Activated CD4-positive, alpha-beta T cell treated with anti-CD3 and anti-CD28 coated beads for 24 hours (primary cell): Measurements from ENCODE around the gene SH2D6.
"Not testable (repeated sequence)": the region's sequence is repeated elsewhere in the genome, so short reads cannot be mapped to it uniquely, and the experiment has no call there.

Source experiments
- DNase-seq, 2 donors: peaks; one replicate each; pipeline ENCODE4 v3.0.0-alpha.2; 2020; ENCODE audit warnings: low read depth in 2 of 2

The SH2D6 gene

GRCh38 chr2:85398426-85399182, 19.9 kb upstream of the SH2D6 start:
- DNase-seq, result no peak

DNA sequence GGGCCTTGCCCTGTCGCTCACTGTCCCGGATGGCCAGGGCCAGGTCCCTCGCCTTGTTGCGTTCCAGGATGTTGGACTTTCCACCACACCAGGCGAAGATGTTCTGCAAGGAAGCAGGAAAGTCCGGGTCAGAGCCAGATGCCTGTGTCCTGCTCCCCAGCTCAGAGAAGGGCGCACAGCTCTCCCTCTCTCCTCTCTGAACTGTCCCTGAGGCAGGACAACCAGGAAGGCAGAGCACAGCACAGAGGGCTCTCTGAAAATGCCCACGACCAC, 19.4 kb upstream of the SH2D6 start:
- no peak for DNase-seq

DNA sequence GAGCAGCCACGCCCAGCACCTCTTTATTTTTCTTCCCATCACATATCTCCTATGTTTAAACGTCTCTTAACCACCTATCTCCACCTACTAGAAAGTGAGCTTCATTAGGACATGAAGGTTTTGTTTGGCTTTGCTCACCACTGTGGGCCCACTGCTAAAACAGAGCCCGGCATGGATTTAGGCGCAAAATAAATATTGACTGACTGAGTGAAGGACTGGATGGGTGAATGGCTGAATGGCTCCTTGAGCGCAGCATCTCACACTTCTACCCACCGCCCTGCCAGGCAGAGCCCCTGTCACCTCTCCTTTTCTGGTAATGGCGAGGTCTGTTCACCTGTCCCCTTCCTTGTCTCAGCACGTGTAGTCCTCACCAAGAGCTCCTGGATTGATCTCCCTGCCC, 18.5 kb upstream of the SH2D6 start:
- DNase-seq, result no peak

DNA sequence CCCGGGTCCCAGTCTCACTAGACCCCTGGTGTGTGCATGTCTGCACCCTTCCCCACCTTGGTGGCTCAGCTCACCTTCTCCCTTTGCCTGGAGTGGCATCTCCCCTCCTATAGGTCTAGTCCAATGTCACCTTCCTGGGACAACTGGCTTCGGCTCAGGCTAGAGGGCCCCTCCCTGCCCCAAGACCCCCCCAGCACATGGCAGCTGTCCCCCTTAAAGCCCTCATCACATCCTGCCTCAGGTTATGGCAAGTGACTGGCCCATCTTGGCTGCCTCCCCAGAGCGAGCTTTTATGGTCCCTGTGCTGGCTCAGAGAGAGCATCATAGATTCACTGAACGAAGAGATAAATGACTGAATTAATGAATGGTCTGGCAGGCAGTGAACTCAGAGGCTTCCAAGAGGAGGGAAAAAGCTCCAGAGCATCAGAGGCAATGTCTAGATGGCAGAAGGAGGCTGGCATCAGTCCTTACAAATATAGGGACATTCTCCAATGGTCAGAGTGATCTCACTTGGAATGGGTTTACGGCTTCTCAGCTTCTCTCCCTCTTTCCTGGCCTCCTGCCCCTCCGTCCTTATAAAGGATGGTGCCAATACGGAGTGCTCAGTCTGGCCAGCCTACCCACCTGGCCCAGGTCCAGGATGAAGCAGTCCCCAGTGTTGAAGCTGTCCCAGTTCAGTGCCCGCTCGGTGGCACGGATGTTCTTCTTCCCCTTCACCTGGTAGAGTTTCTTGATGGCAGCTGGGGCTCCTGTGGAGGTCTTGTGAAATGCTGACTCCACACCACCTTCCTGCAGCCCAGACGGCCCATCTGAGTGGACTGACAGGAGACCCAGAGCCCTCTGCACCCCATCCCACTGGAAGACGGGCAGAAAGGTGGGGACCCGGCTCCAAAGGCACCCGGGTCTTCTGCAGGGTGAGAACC, 17.7 kb upstream of the SH2D6 start:
- no peak for DNase-seq

DNA sequence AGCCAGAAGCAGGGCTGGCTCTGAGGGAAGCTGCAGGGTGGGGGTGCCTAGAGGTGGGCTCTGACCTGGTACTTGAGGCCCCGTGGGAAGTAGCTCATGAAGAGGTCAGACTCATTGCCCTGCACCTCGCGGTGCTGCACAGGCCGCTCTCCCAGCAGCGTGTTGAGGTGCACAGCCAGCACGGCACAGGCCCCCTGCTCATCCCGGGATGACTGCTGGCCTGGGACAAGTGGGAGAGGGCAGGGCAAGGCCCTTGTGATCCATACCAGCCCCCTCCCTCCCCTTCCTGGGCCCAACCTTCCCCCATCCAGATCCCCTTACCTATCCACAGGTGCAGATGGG, 17.1 kb upstream of the SH2D6 start:
- no peak for DNase-seq

DNA sequence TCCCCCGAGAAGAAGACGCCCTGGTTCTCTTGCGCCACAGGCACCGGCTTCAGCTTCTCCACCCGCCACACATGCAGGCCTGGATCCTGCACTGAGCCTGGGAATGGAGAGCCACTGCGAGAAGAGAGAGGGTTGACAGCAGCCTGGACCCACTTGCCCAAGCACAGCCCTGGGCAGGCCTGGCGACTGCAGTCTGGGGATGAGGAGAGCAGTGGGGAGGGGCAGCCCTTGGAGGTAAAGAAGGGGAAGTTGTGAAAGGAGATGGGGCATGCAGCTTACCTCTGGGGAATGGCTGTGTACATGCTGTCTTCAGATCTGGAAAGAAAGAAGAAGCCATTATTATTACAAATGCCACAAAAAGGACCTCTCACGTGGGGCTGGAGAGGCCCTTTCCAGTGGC, 16.7 kb upstream of the SH2D6 start:
- no peak for DNase-seq

DNA sequence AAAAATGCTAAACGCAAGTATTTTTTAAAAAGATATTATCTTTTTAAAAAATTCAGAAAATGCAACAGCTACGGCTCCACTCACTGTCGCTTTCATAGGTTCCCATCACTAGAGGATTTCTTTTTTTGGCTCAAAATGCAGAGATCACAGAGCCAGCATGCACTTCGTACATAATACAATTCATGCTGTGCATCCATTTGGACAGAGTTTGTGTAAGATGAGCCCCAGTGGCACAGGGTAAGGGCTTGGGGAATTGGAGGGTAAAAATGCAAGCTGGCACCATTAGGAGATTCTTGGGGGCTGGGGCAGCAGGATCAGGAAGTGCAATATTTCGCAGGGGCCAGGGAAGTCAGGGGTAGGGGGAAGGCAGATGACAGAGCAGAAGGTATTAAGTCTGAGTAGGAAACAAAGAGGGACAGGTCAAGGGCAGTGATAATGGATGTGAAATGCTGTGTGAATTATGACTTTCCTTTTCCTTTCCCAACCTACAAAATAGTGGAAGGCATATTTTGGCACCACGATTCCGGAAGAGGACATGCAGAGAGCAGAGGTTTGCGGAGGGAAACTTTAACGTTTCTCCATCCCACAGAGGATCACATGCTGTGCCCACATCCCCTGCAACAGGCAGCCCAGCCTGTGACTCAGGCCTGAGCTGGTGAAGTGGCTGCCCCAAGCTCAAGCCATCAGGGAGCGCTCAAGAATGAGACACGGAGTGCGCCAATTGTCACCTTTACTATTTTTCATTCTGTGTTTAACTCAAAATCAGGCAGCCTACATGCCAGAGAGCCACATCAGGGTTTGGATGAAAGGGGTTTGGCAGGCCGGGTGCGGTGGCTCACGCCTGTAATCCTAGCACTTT, 13.1 kb upstream of the SH2D6 start:
- DNase-seq, result peak; percentile 33 to 38

GRCh38 chr2:85409845-85410583, 8.5 kb upstream of the SH2D6 start, which contains the start of gene CAPG:
CAPG (minus strand) TSS chr2:85410366; CDS start chr2:85402145, 8,221 bp downstream.
- DNase-seq, result no peak

- DNase-seq, result no peak
Measured at GRCh38 chr2:85410584-85411404, 7.7 kb upstream of the SH2D6 start.

- no peak for DNase-seq
Measured at GRCh38 chr2:85411405-85411748, 7.1 kb upstream of the SH2D6 start.

- DNase-seq, result no peak
Measured at GRCh38 chr2:85413592-85414420, 4.7 kb upstream of the SH2D6 start.

DNA sequence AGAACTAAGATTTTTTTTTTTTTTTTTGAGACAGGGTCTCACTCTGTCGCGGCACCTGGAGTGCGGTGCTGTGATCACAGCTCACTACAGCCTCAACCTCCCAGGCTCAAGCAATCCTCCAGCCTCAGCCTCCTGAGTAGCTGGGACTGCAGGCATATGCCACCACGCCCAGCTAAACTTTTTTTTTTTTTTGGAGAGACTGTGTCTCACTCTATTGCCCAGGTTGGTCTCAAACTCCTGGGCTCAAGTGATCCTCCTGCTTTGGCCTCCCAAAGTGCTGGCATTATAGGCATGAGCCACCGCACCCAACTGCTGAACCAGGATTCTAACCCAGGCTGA, 4.1 kb upstream of the SH2D6 start:
- DNase-seq, result not testable (repeated sequence)

- no peak for DNase-seq
Measured at GRCh38 chr2:85414761-85415553, 3.6 kb upstream of the SH2D6 start.

DNA sequence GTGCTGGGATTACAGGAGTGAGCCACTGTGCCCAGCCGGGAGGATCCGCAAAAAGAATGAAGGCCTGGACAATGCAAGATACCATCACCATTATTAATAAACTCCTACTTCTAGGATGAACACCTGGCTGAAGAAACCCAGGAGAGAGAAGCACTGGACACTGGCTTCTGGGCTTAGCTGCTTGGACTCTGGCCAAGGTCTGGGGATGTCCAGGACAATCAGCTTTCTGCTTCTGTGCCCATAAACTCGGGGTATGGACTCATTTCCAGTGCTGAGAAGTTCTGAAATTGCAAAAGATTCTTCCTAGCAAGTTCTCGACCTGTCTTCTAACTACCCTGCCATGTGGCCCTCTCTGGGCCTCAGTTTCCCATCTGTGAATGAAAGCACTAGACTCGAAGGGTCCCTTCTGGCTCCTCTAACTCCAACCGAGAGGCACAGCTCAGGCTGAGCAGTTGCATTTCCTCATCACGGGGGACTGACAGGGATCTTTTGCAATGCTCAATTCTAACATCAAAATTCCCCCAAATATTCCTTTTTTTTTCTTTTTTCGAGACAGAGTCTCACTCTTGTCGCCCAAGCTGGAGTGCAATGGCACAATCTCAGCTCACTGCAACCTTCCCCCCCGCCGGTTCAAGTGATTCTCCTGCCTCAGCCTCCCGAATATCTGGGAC, 2.4 kb upstream of the SH2D6 start:
- no peak for DNase-seq

GRCh38 chr2:85419009-85419675, 628 bp downstream of the SH2D6 start:
- no peak for DNase-seq

GRCh38 chr2:85420536-85421259, 2.2 kb downstream of the SH2D6 start:
- peak; percentile 92 to 96 for DNase-seq
